Loucy (cell line): Measurements from ENCODE around the gene AGBL3.

Experiments
- CTCF ChIP-seq: fragments of 200-600 bp; sonication (generic); conservative IDR thresholded peaks from 2 replicates; pipeline ENCODE4 v1.5.1; 2014; ENCODE audit warnings: mild to moderate bottlenecking, antibody characterized with exemption, low read length
- EZH2phosphoT487 ChIP-seq: fragments of 200-600 bp; IDR thresholded peaks from 2 replicates; pipeline ENCODE4 v1.6.1; 2018; ENCODE audit warnings: antibody characterized with exemption, mild to moderate bottlenecking, moderate library complexity, borderline replicate concordance

- TF ChIP-seq CTCF (no peak), EZH2phosphoT487 (no peak)
Measured at GRCh38 chr7:135158141-135158655, 171.9 kb downstream of the AGBL3 start.
